Neutrophil (primary cell): ENCODE measurements around the gene CSNK1D.
A peak's percentile ranks its signal among the peaks of the same experiment; 100 is the strongest.

Experiments
- H3K27ac ChIP-seq: fragments of 200-600 bp; sonication (generic); 2 replicates; pipeline ENCODE4 v1.5.1; 2016; ENCODE audit warnings: mild to moderate bottlenecking, moderate library complexity
- H3K27me3 ChIP-seq: fragments of 200-600 bp; sonication (generic); 2 replicates; pipeline ENCODE4 v1.6.0; 2016; ENCODE audit warnings: mild to moderate bottlenecking
- H3K36me3 ChIP-seq: fragments of 200-600 bp; sonication (generic); 2 replicates; pipeline ENCODE4 v1.5.1; 2017
- H3K4me1 ChIP-seq, 2 experiments: fragments of 200-600 bp in 1 of 2; sonication (generic) in 1 of 2; 1 replicate in 1 of 2; 2 replicates in 1 of 2; pipeline versions ENCODE4 v1.5.1 to v1.6.1; 2013 to 2016; ENCODE audit warnings: low read depth in 1 of 2, low read length in 1 of 2, mild to moderate bottlenecking in 1 of 2, moderate library complexity in 1 of 2; ENCODE audit not compliant: control insufficient read depth in 1 of 2, insufficient read depth in 1 of 2
- H3K4me3 ChIP-seq, 2 experiments: fragments of 200-600 bp in 1 of 2; sonication (generic) in 1 of 2; 1 replicate in 1 of 2; 2 replicates in 1 of 2; pipeline ENCODE4 v1.5.1; 2013 to 2016; ENCODE audit warnings: low read depth in 1 of 2, low read length in 1 of 2, mild to moderate bottlenecking in 1 of 2, moderate library complexity in 1 of 2
- H3K9me3 ChIP-seq: fragments of 200-600 bp; sonication (generic); 2 replicates; pipeline ENCODE4 v1.5.1; 2016
- CTCF ChIP-seq: fragments of 200-600 bp; sonication (generic); IDR thresholded peaks from 2 replicates; pipeline ENCODE4 v1.5.1; 2016; ENCODE audit warnings: antibody characterized with exemption

Gene CSNK1D

DNA sequence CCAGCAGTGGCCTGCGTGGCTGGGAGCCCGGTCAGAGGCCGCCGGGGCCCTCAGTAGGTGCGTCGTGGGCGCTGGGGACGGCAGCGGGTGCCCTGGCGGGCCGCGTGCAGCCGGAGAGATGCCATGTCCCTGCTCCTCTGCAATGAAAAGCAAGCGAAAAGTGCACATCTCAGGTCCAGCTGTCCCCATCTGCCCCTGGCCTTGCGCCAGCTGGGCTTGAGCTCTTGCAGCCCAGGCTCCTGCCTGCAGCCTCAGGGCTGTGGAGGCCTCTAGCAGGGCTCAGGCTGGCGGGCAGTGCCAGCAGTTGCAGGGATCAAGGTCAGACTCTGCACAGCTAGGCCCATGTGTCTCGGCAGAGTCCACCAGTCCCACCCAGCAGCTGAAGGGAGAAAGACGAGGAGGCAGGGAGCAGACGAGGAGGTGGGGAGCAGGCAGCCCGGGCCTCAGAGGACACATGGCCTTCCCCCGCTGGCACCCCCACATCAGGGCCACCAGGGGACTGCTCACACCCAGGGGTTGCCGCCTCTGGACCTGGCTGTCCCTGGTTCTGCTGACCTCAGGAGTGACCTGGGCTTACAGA is 33.5 kb downstream of the CSNK1D start:
- Histone ChIP-seq H3K4me3 (no peak overlapping the region), H3K9me3 (no peaks in the 10 kb centered on the region), H3K27me3 (no peaks in the 10 kb centered on the region), H3K4me1 (peaks cover 85 to 89% of the 10 kb centered on the region in 2 experiments), H3K36me3 (peaks cover 100% of the 10 kb centered on the region), H3K27ac (peak overlapping the region; percentile 82)
- TF ChIP-seq CTCF, result no peak

DNA sequence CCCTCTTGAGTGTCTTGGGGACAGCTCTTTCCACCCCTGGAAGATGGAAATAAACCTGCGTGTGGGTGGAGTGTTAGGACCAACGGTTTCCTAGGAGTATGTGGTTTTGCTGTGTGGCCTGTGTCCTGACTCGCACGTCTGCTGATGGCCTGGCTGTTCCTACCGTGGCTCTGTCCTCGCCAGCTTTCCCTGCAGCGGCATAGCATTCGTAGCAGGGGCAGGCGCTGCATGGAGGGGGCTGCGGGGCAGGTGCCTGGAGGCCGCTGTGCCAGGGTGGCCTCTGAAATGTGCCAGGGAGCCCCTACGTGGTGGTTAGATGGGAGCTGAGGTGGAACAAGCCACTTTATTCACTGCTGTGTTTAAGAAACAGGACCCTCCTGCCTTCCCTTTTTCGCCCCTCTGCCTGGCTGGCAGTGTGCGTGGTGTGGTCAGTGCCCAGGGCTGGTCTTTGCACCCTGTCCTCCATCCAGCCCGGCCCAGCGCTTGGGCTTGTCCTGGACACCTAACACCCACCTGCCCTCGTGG is 34.0 kb downstream of the CSNK1D start:
- TF ChIP-seq CTCF, result no peak
- Histone ChIP-seq H3K9me3 (no peaks in the 10 kb centered on the region), H3K4me1 (peaks cover 91 to 94% of the 10 kb centered on the region in 2 experiments), H3K4me3 (peak overlapping the region in 1 of 2 experiments; percentile 41), H3K36me3 (peaks cover 100% of the 10 kb centered on the region), H3K27ac (peak overlapping the region; percentile 82), H3K27me3 (no peaks in the 10 kb centered on the region)

DNA sequence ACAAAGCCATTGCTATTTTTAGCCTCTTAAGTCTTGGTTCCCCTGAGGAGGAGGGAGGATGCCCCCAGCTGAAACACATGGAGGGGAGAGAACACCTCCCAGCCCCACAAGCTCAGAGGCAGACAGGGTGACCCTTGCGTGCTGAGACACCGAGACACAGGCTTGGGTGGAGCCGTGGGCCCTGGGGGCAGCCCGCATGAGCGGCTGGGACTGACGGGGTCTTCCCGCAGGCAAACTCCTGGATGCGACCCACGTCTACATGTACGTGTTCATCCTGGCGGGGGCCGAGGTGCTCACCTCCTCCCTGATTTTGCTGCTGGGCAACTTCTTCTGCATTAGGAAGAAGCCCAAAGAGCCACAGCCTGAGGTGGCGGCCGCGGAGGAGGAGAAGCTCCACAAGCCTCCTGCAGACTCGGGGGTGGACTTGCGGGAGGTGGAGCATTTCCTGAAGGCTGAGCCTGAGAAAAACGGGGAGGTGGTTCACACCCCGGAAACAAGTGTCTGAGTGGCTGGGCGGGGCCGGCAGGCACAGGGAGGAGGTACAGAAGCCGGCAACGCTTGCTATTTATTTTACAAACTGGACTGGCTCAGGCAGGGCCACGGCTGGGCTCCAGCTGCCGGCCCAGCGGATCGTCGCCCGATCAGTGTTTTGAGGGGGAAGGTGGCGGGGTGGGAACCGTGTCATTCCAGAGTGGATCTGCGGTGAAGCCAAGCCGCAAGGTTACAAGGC is 34.9 kb downstream of the CSNK1D start:
- Histone ChIP-seq H3K27ac (peak overlapping the region; percentile 82), H3K36me3 (peaks cover 97% of the 10 kb centered on the region), H3K27me3 (no peaks in the 10 kb centered on the region), H3K9me3 (no peaks in the 10 kb centered on the region), H3K4me1 (peaks cover 98 to 100% of the 10 kb centered on the region in 2 experiments), H3K4me3 (peak overlapping the region; percentile 31 to 41)
- no peak for TF ChIP-seq CTCF

DNA sequence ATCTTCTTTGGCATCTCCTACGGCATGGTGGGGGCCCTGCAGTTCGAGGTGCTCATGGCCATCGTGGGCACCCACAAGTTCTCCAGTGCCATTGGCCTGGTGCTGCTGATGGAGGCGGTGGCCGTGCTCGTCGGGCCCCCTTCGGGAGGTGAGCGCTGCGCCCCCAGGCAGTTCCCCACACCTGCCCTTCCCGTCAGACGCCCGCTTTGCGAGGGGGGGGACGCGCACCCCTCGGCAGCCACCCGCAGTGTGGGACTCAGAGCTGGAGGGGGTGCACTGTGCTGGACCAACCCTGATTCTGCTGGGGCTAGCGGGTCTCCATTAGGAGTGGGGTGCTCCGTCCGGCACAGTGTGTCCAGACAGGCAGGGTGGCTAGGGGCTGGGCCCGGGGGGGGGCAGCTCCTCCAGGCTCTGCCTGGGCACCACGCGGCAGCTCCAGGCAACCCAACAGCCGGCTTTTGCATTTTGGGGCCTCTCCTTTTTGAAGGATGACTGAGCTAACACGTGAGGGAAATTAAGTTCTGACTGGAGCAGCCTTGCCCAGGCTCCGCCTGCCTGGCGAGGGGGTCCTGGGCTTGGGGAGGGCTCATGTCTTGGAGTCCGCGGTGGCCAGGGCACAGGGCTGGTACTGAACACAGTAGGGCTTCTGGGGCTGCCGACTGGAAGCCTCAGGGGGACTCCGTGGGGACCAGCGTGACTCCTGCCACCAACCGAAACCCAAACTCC is 35.6 kb downstream of the CSNK1D start:
- Histone ChIP-seq H3K4me3 (peak overlapping the region; percentile 31 to 41), H3K9me3 (no peaks in the 10 kb centered on the region), H3K27me3 (no peaks in the 10 kb centered on the region), H3K4me1 (peaks cover 98 to 100% of the 10 kb centered on the region in 2 experiments), H3K36me3 (peaks cover 96% of the 10 kb centered on the region), H3K27ac (peak overlapping the region; percentile 82)
- TF ChIP-seq CTCF, result no peak

- H3K27ac ChIP-seq, result peak overlapping the region; percentile 82
- no peak for TF ChIP-seq CTCF
- H3K4me1 ChIP-seq, result peaks cover 98 to 100% of the 10 kb centered on the region in 2 experiments
- H3K9me3 ChIP-seq, result no peaks in the 10 kb centered on the region
- H3K4me3 ChIP-seq, result peak overlapping the region in 1 of 2 experiments; percentile 45
- H3K27me3 ChIP-seq, result no peaks in the 10 kb centered on the region
- H3K36me3 ChIP-seq, result peaks cover 96% of the 10 kb centered on the region
Observed at GRCh38 chr17:82237083-82237745, 36.3 kb downstream of the CSNK1D start.
